Germinal center (tissue), 1 donor: ENCODE results near the gene PAAF1.
"Not testable (repeated sequence)": the region's sequence is repeated elsewhere in the genome, so short reads cannot be mapped to it uniquely, and the experiment has no call there.

ENCODE experiments used
- DNase-seq: peaks from one replicate; pipeline ENCODE4 v3.0.0; 2012; ENCODE audit warnings: mixed read lengths, low spot score

The PAAF1 gene

GRCh38 chr11:73883856-73884255 lies 7.1 kb downstream of the PAAF1 start:
- DNase-seq = no peak

- no peak for DNase-seq
Observed at GRCh38 chr11:73888244-73888643, 11.4 kb downstream of the PAAF1 start.

GRCh38 chr11:73889019-73889418 lies 12.2 kb downstream of the PAAF1 start:
- DNase-seq = no peak

DNA sequence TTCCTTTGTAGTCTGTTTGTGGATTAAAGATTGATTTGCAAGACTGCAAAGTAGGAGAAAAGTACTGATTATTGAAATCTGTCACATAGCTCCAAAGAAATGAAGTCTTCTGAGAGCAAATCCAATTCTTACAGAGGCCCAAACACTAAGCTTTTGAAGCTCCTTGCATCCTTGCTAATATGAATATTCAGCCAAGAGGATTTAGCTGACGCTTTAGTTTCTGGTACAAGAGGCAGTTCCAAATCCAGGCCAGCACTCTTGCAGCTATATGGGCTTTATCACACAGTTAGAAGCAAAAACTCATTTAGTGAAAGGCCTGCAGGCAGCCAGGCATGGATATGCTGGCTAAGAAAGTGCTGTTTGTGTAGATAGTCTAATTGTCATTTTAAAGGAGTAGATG lies 12.7 kb downstream of the PAAF1 start:
- DNase-seq = no peak

- DNase-seq = no peak
Observed at GRCh38 chr11:73893041-73893440, 16.2 kb downstream of the PAAF1 start.

DNA sequence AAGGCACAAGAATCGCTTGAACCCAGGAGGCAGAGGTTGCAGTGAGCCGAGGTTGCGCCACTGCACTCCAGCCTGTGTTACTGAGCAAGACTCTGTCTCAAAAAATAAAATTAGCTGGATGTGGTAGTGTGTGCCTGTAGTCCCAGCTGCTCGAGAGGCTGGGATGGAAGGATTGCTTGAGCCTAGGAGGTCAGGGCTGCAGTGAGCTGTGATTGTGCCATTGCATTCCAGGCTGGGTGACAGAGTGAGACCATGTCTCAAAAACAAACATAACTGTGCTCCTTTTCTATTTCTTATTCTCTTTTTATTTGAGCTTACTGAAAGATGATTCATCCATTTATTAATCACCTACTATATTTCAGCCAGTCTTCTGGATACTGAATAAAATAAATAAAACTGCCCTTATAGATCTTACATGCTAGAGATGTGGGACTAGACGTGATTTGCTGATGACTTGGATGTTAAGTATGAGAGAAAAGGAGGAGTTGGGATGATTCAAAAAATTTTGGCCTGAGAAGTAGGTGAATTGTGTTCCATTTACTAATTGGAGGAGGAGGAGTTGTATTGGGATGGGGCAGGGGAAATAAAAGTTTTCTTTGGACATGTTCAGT lies 18.0 kb downstream of the PAAF1 start:
- no peak for DNase-seq

GRCh38 chr11:73902303-73902702 lies 25.5 kb downstream of the PAAF1 start:
- DNase-seq = no peak

DNA sequence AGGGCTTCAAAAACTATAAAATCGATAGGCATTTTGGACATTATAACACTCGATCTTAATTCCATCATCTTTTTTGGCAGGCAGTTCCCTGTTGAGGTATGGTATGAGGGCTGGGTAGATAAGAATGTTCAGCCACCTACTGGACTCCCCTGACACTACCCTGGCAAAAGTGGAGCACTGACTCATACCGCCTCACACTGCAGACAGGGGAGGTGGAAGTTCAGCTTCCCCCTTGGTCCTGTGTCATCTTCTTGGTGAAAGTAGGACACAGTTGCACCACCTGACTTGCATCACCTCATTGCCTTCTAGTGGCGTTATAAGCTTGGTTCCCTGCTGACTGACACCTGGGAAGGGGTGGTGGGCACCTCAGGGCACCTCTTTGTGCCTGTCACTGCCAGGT lies 30.4 kb downstream of the PAAF1 start:
- DNase-seq = no peak

- DNase-seq = no peak
Observed at GRCh38 chr11:73912026-73912425, 35.2 kb downstream of the PAAF1 start.

DNA sequence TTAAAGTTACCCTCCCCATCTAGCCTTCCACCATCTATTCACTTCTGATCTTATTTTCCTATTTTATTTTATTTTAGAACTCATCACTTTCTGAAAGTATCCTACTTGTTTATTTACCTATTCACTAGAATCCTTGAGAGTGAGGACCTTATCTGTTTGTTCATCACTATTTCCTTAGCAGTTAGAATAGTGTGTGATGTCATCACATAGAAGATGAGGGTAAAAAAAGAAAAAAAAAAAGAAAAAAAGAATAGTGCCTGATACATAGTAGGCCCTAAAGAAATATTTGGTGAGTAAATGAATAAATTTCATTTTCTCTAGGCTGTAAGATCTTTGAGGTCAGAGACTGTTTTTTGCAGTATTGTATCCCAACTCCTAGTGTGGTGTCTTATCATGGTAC lies 36.7 kb downstream of the PAAF1 start:
- no peak for DNase-seq

- DNase-seq = no peak
Observed at GRCh38 chr11:73914284-73914683, 37.5 kb downstream of the PAAF1 start.

DNA sequence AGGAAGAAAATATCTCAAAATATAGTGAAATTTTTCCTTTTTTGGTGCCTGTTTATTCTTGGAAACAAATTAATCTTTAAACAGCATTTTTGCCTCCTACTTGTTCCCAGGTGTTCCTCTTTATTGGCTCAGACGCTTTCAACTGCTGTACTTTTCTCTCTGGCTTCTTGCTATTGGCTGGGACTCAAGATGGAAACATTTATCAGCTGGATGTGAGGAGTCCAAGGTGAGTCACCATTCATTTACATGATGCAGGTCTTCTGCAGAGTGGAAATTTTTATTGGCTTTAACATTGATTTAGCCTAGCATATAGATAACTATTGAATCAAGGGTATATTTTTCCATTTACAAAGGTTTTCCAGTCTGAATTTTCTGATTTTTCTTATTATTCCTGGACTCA lies 39.6 kb downstream of the PAAF1 start:
- no peak for DNase-seq

GRCh38 chr11:73921180-73921579 lies 44.4 kb downstream of the PAAF1 start:
- no peak for DNase-seq

- DNase-seq = no peak
Observed at GRCh38 chr11:73929388-73929787, 52.6 kb downstream of the PAAF1 start.

DNA sequence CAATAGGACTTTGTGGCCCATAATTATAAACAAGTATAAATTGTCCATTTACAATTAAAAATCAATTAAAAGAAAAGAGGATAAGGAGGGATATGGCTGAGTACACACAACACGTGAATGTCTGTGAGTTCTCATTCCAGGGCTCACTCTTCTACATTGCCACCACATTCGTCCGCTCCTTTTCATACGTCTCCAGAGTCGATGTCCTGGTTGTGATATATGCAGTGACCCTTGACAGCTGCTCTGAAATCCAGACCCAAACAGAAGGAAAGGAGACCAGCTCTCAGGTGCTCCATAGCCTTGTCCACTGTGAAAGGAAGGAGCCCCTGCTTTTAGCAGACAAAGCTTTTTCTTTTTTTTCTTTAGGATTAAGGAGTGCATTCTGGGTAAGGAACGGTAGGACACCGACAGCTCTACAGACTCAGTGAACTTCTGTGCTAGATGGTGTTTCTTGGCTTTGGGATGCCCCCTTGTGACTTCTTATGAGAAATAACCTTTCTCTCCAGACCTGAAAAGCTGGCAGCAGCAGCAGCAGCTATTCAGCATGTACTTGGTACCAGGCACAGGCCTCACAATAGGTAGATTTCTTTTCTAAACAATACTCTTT lies 54.3 kb downstream of the PAAF1 start:
- no peak for DNase-seq

DNA sequence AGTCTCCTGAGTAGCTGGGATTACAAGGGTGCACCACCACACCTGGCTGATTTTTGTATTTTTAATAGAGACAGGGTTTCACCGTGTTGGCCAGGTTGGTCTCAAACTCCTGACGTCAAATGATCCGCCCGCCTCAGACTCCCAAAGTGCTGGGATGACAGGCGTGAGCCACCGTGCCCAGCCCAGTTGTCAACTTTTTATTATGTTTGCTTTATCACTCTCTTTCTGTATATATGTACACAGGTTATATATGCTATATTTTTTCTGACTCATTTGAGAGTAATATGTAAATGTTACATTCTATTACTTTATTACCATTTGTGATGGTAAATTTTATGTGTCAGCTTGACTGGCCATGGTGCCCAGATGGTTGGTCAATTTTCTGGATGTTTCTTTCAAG lies 55.2 kb downstream of the PAAF1 start:
- DNase-seq = no peak

GRCh38 chr11:73932781-73933180 lies 56.0 kb downstream of the PAAF1 start:
- DNase-seq = no peak

GRCh38 chr11:73936047-73936446 lies 59.2 kb downstream of the PAAF1 start:
- not testable (repeated sequence) for DNase-seq

GRCh38 chr11:73939096-73939495 lies 62.3 kb downstream of the PAAF1 start:
- no peak for DNase-seq

- no peak for DNase-seq
Observed at GRCh38 chr11:73940801-73941570, 64.2 kb downstream of the PAAF1 start.

DNA sequence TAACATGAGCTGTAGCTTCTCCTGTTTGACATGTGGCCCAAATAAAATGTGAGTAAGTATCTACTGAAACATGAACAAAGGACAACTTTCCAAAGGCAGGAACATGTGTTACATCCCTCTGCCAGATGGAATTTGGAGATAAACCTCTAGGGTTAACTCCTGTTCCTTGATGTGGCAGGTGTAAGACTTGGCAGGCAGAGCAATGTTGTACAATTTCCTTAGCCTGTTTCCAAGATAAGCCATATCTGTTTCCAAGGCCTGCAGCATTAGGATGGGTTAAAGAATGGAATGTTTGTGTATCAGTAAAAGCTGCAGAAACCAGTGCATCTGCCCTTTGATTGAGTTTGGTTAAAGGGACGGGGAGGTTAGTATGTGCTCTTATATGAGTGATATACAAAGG lies 65.2 kb downstream of the PAAF1 start:
- no peak for DNase-seq

DNA sequence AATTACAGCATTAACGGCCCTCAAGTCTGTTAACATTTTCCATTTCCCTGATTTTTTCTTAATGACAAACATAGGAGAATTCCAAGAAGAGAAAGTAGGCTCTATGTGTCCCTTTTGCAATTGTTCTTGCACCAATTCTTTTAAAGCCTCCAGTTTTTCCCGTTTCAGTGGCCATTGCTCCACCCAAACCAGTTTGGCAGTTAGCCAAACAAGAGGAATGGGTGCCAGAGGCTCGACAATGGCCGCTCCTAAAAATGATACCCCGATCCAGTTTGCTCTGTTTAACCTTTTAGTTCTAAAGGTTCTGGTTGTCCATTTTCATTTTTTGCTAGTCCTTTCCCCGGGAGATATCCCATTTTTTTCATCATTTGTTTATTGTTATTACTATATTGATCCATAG lies 67.3 kb downstream of the PAAF1 start:
- no peak for DNase-seq

- DNase-seq = no peak
Observed at GRCh38 chr11:73944901-73945300, 68.1 kb downstream of the PAAF1 start.

DNA sequence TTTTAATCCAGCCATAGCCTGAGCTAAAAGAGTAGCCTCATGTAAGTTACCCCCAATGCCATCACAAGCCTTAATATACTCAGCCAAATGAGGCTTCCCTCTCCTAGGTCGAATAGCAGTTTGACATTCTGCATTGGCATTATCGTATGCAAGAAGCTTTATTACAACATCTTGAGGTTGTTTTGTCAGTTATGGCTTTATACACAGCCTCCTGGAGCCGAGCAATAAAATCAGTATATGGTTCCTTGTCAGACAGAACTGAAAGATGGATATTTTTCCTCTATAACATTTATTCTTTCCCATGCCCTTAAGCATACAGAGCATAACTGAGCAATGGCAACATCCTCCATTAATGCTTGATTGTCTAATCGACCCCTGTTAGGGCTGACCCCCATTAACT lies 68.6 kb downstream of the PAAF1 start:
- no peak for DNase-seq
